Measurements from ENCODE around the gene SLC7A10.

The SLC7A10 gene

GRCh38 chr19:33175886-33176669 lies 49.6 kb downstream of the SLC7A10 start:
- DNase-seq (ENCODE audit: extremely low spot score): no peak
- TF ChIP-seq, protein P1, sequence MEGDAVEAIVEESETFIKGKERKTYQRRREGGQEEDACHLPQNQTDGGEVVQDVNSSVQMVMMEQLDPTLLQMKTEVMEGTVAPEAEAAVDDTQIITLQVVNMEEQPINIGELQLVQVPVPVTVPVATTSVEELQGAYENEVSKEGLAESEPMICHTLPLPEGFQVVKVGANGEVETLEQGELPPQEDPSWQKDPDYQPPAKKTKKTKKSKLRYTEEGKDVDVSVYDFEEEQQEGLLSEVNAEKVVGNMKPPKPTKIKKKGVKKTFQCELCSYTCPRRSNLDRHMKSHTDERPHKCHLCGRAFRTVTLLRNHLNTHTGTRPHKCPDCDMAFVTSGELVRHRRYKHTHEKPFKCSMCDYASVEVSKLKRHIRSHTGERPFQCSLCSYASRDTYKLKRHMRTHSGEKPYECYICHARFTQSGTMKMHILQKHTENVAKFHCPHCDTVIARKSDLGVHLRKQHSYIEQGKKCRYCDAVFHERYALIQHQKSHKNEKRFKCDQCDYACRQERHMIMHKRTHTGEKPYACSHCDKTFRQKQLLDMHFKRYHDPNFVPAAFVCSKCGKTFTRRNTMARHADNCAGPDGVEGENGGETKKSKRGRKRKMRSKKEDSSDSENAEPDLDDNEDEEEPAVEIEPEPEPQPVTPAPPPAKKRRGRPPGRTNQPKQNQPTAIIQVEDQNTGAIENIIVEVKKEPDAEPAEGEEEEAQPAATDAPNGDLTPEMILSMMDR (IDR thresholded peaks at IDR 0.05; ENCODE audit: control extremely low read depth, extremely low read depth, low read depth, missing control alignments): peak; percentile 12
- CTCF ChIA-PET: interaction anchor here (0.8 to 4.0 kb wide), 17 partner anchors 9 to 602 kb away, joined by 3 to 23 read pairs (median 5); no protein-coding TSS in a partner anchor
- POLR2A ChIA-PET: interaction anchor here (0.6 to 1.1 kb wide), 3 partner anchors 15 to 344 kb away, joined by 3 read pairs; no protein-coding TSS in a partner anchor

GRCh38 chr19:33175156-33175782 lies 50.4 kb downstream of the SLC7A10 start:
- CTCF ChIA-PET: interaction anchor here (0.6 to 4.0 kb wide), 7 partner anchors 9 to 614 kb away, joined by 3 to 23 read pairs (median 9); no protein-coding TSS in a partner anchor
- no peak for DNase-seq (ENCODE audit: extremely low spot score)
- TF ChIP-seq, protein P1 (IDR thresholded peaks at IDR 0.05; ENCODE audit: control extremely low read depth, extremely low read depth, low read depth, missing control alignments): no peak
- POLR2A ChIA-PET: no interaction called here

- ChIA-PET POLR2A (no interaction called here), CTCF (interaction anchor here (1.0 to 6.6 kb wide), 4 partner anchors 10 to 30 kb away, joined by 3 to 33 read pairs (median 4); no protein-coding TSS in a partner anchor)
- TF ChIP-seq, protein P1 (IDR thresholded peaks at IDR 0.05; ENCODE audit: control extremely low read depth, extremely low read depth, low read depth, missing control alignments): no peak
- DNase-seq (ENCODE audit: extremely low spot score): no peak
These were observed 51.5 kb downstream of the SLC7A10 start for GRCh38 chr19:33174186-33174585.

GRCh38 chr19:33171916-33172359 lies 53.7 kb downstream of the SLC7A10 start:
- TF ChIP-seq, protein P1 (IDR thresholded peaks at IDR 0.05; ENCODE audit: control extremely low read depth, extremely low read depth, low read depth, missing control alignments): no peak
- ChIA-PET CTCF (interaction anchor here (1.7 to 6.6 kb wide), 2 partner anchors 12 to 45 kb away, joined by 3 to 33 read pairs; no protein-coding TSS in a partner anchor), POLR2A (no interaction called here)
- no peak for DNase-seq (ENCODE audit: extremely low spot score)

GRCh38 chr19:33171222-33171795 lies 54.3 kb downstream of the SLC7A10 start:
- DNase-seq (ENCODE audit: extremely low spot score): no peak
- TF ChIP-seq, protein P1 (IDR thresholded peaks at IDR 0.05; ENCODE audit: control extremely low read depth, extremely low read depth, low read depth, missing control alignments): no peak
- ChIA-PET POLR2A (no interaction called here), CTCF (interaction anchor here (1.3 to 6.6 kb wide), 5 partner anchors 11 to 36 kb away, joined by 3 to 33 read pairs (median 6); no protein-coding TSS in a partner anchor)

- POLR2A ChIA-PET: no interaction called here
- DNase-seq (ENCODE audit: extremely low spot score): no peak
- TF ChIP-seq, protein P1 (IDR thresholded peaks at IDR 0.05; ENCODE audit: control extremely low read depth, extremely low read depth, low read depth, missing control alignments): no peak
- CTCF ChIA-PET: interaction anchor here (6.6 kb wide), 1 partner anchor 15 kb away, joined by 33 read pairs; no protein-coding TSS in a partner anchor
These were observed 57.1 kb downstream of the SLC7A10 start for GRCh38 chr19:33168528-33168927.

All from GM10248 (cell line).